Left lung (tissue), 10 donors: ENCODE data around the gene HIVEP2. TPM values are rescaled to one million over a fixed set of nuclear protein-coding genes. Genes with fewer than 3 reads are reported as not detected.

Experiments
- ATAC-seq: fragments of 200-7000 bp; cut with Tn5 transposase; one replicate; pipeline ENCODE4 v1.9.1; 2020; ENCODE audit warnings: moderate library complexity
- DNase-seq, 4 donors: peaks; one replicate each; pipeline ENCODE4 v3.0.0-alpha.2; 2013 to 2020
- H3K27ac ChIP-seq, 2 donors: fragments of 200-600 bp; sonication (generic) in 1 of 2; one replicate each; pipeline versions ENCODE4 v1.5.0 to v1.8.0; 2020 to 2021
- H3K27me3 ChIP-seq, 2 donors: fragments of 200-600 bp; sonication (generic) in 1 of 2; one replicate each; pipeline versions ENCODE4 v1.5.0 to v1.8.0; 2020 to 2021
- H3K36me3 ChIP-seq, 2 donors: fragments of 200-600 bp; sonication (generic) in 1 of 2; one replicate each; pipeline versions ENCODE4 v1.5.0 to v1.8.0; 2020 to 2021
- H3K4me1 ChIP-seq, 2 donors: fragments of 200-600 bp; one replicate each; pipeline ENCODE4 v1.8.0; 2021
- H3K4me3 ChIP-seq, 2 donors: fragments of 200-600 bp; sonication (generic) in 1 of 2; one replicate each; pipeline versions ENCODE4 v1.5.0 to v1.8.0; 2020 to 2021; ENCODE audit warnings: mild to moderate bottlenecking in 1 of 2
- H3K9me3 ChIP-seq, 2 donors: fragments of 200-600 bp; sonication (generic) in 1 of 2; one replicate each; pipeline versions ENCODE4 v1.5.0 to v1.8.0; 2020 to 2021
- intact Hi-C, 2 donors: fragments of 100-400 bp; cut with DNase I; formaldehyde crosslinking; loops; one replicate each; pipeline versions ENCODE4 v1.11.2 to v1.14.2; 2022
- polyA plus RNA-seq, 6 donors: library from polyadenylated mRNA; unstranded; fragments of 120-200 nt; gene quantifications; one replicate each; pipeline ENCODE4 v1.2.1, GENCODE V29; 2013; ENCODE audit not compliant: insufficient read length in 6 of 6
- total RNA-seq, 2 donors: library from RNA; stranded (reverse); fragmentation: NEBNext Ultra II Directional; extraction: Animal tissue kit (Norgen Biotek cat#: 25700); gene quantifications; one replicate each; pipeline ENCODE4 v1.2.1, GENCODE V29; 2021
- TF ChIP-seq, protein P1 (sequence below), 2 donors: fragments of 200-600 bp; sonication (generic) in 1 of 2; IDR thresholded peaks; one replicate each; pipeline versions ENCODE4 v1.5.0 to v1.8.0; 2021; ENCODE audit warnings: antibody characterized with exemption in 2 of 2
- donor health status: DM: no; HTN: yes; CAD: no.
- donor health status: DM: no; HTN: no; CAD: no.

Gene HIVEP2
- total and polyA plus RNA-seq, 8 donors, result 11.5 to 16.6 (median 13.1) TPM

DNA sequence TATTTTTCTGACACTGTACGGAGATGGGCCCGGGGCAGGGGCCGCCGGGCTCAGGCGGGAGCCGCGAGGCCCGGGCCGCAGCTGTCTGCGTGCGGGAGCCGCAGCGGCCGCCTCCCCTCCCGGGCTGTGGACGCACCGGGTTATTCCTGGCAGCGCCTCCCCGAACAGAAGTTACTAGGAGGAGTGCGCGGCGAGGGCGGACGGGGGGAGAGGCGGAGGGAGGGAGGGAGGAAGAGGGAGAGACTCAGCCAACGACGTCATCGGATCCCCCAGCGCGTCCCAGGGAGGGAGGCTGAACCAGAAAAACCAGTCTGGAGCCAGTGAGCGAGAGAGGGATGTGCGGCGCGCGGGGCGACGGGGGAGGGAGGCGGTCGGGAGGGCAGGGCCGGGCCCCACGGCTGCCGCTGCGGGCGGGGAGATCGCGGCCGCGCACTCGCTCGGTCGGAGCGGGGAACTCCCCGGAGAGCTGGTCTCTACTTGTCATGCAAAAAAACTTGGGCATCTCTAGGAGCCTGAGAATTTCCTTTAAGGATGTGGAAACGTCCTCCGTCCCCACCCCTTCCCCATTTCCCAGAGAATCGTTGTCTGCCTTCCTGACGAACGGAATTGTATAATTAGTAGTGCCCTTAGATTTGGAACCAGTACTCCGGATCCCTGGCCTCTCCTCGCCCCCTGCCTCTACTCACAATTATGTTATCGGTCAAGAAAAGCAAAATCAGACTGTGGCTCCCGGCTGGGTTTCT is 1.4 kb upstream of the HIVEP2 start:
- Histone ChIP-seq H3K4me1 (peaks cover 11 to 30% of the 10 kb centered on the region in 2 donors), H3K27ac (peak overlapping the region; percentile 96 to 99), H3K4me3 (peak overlapping the region; percentile 80 to 81), H3K27me3 (no peaks in the 10 kb centered on the region), H3K9me3 (no peaks in the 10 kb centered on the region), H3K36me3 (no peaks in the 10 kb centered on the region)
- ATAC-seq (peak; percentile 82), DNase-seq (peak; percentile 97 to 99 (median 98))
- TF ChIP-seq, protein P1, sequence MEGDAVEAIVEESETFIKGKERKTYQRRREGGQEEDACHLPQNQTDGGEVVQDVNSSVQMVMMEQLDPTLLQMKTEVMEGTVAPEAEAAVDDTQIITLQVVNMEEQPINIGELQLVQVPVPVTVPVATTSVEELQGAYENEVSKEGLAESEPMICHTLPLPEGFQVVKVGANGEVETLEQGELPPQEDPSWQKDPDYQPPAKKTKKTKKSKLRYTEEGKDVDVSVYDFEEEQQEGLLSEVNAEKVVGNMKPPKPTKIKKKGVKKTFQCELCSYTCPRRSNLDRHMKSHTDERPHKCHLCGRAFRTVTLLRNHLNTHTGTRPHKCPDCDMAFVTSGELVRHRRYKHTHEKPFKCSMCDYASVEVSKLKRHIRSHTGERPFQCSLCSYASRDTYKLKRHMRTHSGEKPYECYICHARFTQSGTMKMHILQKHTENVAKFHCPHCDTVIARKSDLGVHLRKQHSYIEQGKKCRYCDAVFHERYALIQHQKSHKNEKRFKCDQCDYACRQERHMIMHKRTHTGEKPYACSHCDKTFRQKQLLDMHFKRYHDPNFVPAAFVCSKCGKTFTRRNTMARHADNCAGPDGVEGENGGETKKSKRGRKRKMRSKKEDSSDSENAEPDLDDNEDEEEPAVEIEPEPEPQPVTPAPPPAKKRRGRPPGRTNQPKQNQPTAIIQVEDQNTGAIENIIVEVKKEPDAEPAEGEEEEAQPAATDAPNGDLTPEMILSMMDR (IDR thresholded peaks at IDR 0.05), result no peak
- intact Hi-C loops, result loop anchor here in 1 of 2 donors (10.0 kb wide), 1 partner anchor 122 kb away; no protein-coding TSS in a partner anchor

DNA sequence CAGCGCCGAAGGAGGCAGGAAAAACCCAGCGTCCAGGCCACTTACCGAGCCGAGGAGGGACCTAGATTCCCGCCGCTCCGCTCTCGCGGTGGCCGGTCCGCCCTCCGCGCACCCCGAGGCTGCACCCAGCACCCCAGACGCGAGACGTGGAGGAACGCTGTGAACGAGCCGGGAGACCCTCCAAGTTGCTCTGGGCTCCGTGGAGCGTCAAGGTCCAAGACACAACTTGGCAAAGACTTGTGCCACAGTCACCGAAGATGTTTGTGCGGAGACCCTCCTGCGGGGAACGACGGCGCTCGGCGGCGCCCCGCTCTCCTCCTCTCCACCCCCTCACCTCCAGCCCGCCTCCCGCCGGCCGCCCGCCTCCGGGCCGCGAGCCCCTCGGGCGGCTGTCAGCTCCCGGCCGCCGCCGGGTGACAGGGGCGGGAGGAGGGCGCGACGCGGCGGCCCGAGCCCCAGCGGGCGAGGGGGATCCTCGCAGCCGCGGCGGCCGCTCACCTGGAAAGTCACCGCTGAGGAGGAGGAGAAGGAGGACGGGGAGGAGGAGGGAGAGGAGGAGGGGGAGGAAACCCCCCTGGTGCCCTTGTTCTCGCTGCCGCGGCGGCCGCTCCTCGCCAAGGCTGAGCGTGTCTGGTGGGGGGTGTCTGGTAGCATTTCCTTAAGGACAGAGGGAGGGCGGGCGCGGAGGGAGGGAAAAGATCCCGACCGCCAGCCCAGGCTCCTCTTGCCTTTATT is 637 bp upstream of the HIVEP2 start:
- H3K27ac ChIP-seq, result peak overlapping the region; percentile 96 to 99
- no peaks in the 10 kb centered on the region for H3K9me3 ChIP-seq
- TF ChIP-seq, protein P1 (IDR thresholded peaks at IDR 0.05), result no peak
- DNase-seq (peak; percentile 62 to 86 (median 74)), ATAC-seq (peak; percentile 6)
- intact Hi-C loops, result loop anchor here in 1 of 2 donors (10.0 kb wide), 1 partner anchor 121 kb away; no protein-coding TSS in a partner anchor
- H3K36me3 ChIP-seq, result no peaks in the 10 kb centered on the region
- peak overlapping the region; percentile 80 to 81 for H3K4me3 ChIP-seq
- H3K27me3 ChIP-seq, result no peaks in the 10 kb centered on the region
- H3K4me1 ChIP-seq, result peaks cover 11 to 35% of the 10 kb centered on the region in 2 donors

DNA sequence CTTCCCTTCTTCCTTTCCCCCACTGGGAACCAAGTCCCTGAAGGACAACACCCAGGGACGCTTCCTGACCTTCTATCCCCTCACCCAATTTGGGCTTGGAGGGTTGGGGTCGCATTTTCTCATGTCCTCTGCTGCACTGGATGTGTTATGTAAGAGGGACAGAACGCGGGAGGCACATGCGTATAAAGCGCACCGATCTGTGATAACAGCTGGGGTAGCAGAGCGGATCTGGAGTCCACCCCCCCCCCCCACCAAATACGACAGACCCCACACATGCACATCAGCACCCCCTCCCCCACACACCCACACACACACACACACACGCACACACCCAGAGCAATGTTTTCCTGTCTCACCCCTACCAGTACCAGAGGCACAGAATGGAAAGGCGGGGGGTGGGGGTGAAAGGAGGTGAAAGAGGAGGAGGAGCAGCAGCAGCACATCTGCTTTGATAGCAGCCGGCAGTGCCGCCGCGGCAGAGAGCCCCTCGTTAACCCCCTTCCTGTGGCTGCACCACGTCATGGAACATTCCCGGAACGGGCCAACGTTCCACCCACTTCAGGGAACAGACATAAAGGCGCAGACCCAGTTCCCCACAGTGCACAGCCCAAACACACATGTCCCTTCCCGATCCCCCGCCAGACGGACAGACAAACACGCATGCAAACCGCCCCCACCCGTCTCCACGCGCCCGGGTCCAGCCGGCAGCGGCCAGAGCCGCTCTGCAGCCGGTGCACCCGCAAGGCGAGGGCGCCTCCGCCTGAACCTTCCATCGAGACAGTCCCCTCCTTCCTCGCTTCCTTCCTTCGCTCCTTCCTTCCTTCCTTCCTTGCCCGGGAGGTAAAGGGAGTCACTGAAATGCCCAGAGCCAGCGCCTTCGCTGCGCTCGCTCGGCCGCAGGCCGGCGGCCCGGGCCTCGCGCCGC is 590 bp downstream of the HIVEP2 start:
- intact Hi-C loops, result loop anchor here in 1 of 2 donors (10.0 kb wide), 1 partner anchor 120 kb away; no protein-coding TSS in a partner anchor
- Histone ChIP-seq H3K4me3 (peak overlapping the region; percentile 80 to 81), H3K27ac (peak overlapping the region; percentile 93 to 96), H3K9me3 (no peaks in the 10 kb centered on the region), H3K4me1 (peaks cover 11 to 39% of the 10 kb centered on the region in 2 donors), H3K36me3 (no peaks in the 10 kb centered on the region), H3K27me3 (no peaks in the 10 kb centered on the region)
- peak; percentile 15 for ATAC-seq
- peak; percentile 87 to 94 (median 91) for DNase-seq
- TF ChIP-seq, protein P1 (IDR thresholded peaks at IDR 0.05), result no peak

DNA sequence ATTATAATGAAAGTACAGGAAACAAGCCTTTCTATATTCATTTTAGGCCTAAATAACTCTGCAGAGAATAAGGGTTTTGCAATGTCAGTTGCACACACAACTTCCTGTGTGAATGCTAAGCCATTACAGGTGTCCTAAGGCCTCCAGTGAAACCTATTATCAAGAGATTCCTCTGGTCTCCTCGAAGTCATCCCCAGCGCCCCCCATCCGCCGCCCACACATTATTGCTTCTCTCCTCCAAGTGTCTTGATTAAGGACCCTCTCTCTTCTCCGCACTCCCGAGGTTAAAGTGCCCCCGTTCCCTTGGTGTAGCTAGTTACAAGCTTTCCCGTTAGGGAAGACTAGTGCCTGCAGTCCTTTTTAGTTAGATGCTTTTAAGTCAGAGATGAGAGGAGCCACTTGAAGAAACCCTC is 1.3 kb downstream of the HIVEP2 start:
- peak overlapping the region; percentile 93 to 96 for H3K27ac ChIP-seq
- DNase-seq, result no peak
- no peaks in the 10 kb centered on the region for H3K27me3 ChIP-seq
- no peaks in the 10 kb centered on the region for H3K9me3 ChIP-seq
- TF ChIP-seq, protein P1 (IDR thresholded peaks at IDR 0.05), result no peak
- peak overlapping the region; percentile 12 to 80 for H3K4me3 ChIP-seq
- H3K36me3 ChIP-seq, result no peaks in the 10 kb centered on the region
- intact Hi-C loops, result loop anchor here in 1 of 2 donors (10.0 kb wide), 1 partner anchor 119 kb away; no protein-coding TSS in a partner anchor
- H3K4me1 ChIP-seq, result peaks cover 11 to 39% of the 10 kb centered on the region in 2 donors
- ATAC-seq, result no peak
